Calu3 (cell line): ENCODE data around the gene PLCD3. TPM values are rescaled to one million over a fixed set of nuclear protein-coding genes. Genes with fewer than 3 reads are reported as not detected.

Experiments used
- BruUV-seq: library from RNA; stranded (reverse); fragments of 400-500 nt; replicated peaks from 2 replicates; lab custom pipeline; 2021; lab: Mats Ljungman, UMichigan
- CTCF ChIA-PET: fragments of 300-600 bp; sonication (Branson Sonifier 250); formaldehyde crosslinking; loops from one replicate; lab custom pipeline; 2022; ENCODE audit warnings: antibody characterized with exemption; lab: Charles Lee
- DNase-seq: peaks from one replicate; pipeline ENCODE4 v3.0.0; 2022
- H3K27ac Mint-ChIP-seq: one replicate; pipeline ENCODE4 v1.8.0; 2022; ENCODE audit warnings: mixed read lengths; ENCODE audit not compliant: unreplicated experiment
- H3K27me3 Mint-ChIP-seq: one replicate; pipeline ENCODE4 v1.8.0; 2022; ENCODE audit warnings: mixed read lengths; ENCODE audit not compliant: unreplicated experiment
- H3K36me3 Mint-ChIP-seq: one replicate; pipeline ENCODE4 v1.8.0; 2022; ENCODE audit warnings: mild to moderate bottlenecking, moderate library complexity, mixed read lengths; ENCODE audit not compliant: insufficient read depth, unreplicated experiment
- H3K4me1 Mint-ChIP-seq: one replicate; pipeline ENCODE4 v1.8.0; 2022; ENCODE audit warnings: mild to moderate bottlenecking, low read depth, mixed read lengths; ENCODE audit not compliant: unreplicated experiment
- H3K4me3 Mint-ChIP-seq: one replicate; pipeline ENCODE4 v1.8.0; 2022; ENCODE audit warnings: mild to moderate bottlenecking, low read depth, moderate library complexity, mixed read lengths; ENCODE audit not compliant: unreplicated experiment
- H3K9me3 Mint-ChIP-seq: one replicate; pipeline ENCODE4 v1.8.0; 2022; ENCODE audit warnings: low read depth, mixed read lengths; ENCODE audit not compliant: unreplicated experiment
- CTCF ChIP-seq: fragments of 200-600 bp; IDR thresholded peaks from one replicate; pipeline ENCODE4 v1.8.0; 2022; ENCODE audit warnings: antibody characterized with exemption; ENCODE audit not compliant: unreplicated experiment
- intact Hi-C: fragments of 100-400 bp; cut with micrococcal nuclease; formaldehyde crosslinking; loops from one replicate; pipeline ENCODE4 v1.10.0; 2022; ENCODE audit not compliant: unreplicated experiment
- total RNA-seq: library from RNA; stranded (reverse); gene quantifications from 2 replicates; pipeline ENCODE4 v1.2.3, GENCODE V29; 2022

PLCD3 gene
- total RNA-seq, 1 experiment from 2014 or later = 34.4 TPM

DNA sequence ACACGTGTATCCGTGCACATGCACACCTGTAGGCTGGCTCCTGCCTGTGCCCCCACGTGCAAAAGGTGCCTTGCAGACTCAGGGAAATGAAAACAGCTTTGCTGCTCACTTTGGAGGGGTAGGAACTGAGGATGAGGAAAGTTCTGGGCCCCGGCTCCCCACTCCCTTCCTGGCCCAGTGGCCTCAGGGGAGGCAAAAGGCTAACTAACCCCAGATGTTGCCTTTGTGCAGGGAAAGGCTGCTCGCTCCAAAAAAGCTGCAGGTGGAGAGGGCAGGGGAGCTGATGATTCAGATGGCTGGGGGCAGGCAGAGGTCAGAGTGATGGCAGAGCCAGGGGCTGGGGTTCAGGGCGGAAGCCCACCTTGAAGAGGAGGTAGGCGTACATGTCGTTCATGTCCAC lies 12.4 kb downstream of the PLCD3 start:
- BruUV-seq = no TSS peak
- TF ChIP-seq CTCF = no peak
- Mint-ChIP-seq H3K27ac (no peak overlapping the region), H3K4me1 (peaks cover 26% of the 10 kb centered on the region), H3K36me3 (peaks cover 28% of the 10 kb centered on the region), H3K4me3 (no peak overlapping the region), H3K27me3 (no peaks in the 10 kb centered on the region), H3K9me3 (no peaks in the 10 kb centered on the region)
- CTCF ChIA-PET = interaction anchor here (0.6 kb wide), 1 partner anchor 25 kb away, joined by 3 read pairs; no protein-coding TSS in a partner anchor
- intact Hi-C loops = no loop called here
- no peak for DNase-seq

DNA sequence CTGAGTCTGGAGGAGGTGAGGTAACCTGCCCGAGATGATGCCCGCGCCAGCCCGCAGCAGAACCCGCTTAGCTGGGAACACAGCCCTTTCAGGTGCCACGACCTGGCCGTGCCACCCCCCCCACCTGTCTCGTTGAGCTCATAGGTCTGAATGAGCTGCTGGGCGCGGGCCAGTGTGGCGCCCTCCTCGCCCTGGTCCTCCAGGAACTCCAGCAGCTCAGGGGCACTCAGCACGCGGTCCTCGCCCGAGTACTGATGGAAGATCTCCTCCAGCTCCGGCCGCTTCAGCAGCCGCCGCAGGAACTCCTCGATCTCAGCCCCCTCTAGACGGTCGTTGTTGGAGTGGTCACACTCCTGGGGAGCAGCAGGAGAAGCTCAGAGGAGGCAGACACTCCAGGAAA lies 13.6 kb downstream of the PLCD3 start:
- Mint-ChIP-seq H3K4me1 (peaks cover 17% of the 10 kb centered on the region), H3K4me3 (no peak overlapping the region), H3K36me3 (peaks cover 31% of the 10 kb centered on the region), H3K27ac (no peak overlapping the region), H3K27me3 (no peaks in the 10 kb centered on the region), H3K9me3 (no peaks in the 10 kb centered on the region)
- CTCF ChIA-PET = interaction anchor here (0.5 to 1.2 kb wide), 4 partner anchors 11 to 33 kb away, joined by 3 read pairs; partner anchors contain the start of gene ACBD4
- no TSS peak for BruUV-seq
- no peak for TF ChIP-seq CTCF
- intact Hi-C loops = no loop called here
- DNase-seq = no peak

- BruUV-seq = no TSS peak
- H3K4me1 Mint-ChIP-seq = peaks cover 10% of the 10 kb centered on the region
Measured at GRCh38 chr17:45117848-45118646, 14.3 kb downstream of the PLCD3 start.

GRCh38 chr17:45117334-45117733 lies 15.0 kb downstream of the PLCD3 start:
- no peak overlapping the region for H3K4me3 Mint-ChIP-seq
- no peak for DNase-seq
- no TSS peak for BruUV-seq
- CTCF ChIA-PET = interaction anchor here (0.9 kb wide), 1 partner anchor 18 kb away, joined by 3 read pairs; the partner anchor contains the start of gene ACBD4
- peaks cover 3% of the 10 kb centered on the region for H3K4me1 Mint-ChIP-seq
- no peak overlapping the region for H3K27ac Mint-ChIP-seq
- no peak for TF ChIP-seq CTCF
- no peaks in the 10 kb centered on the region for H3K27me3 Mint-ChIP-seq
- H3K9me3 Mint-ChIP-seq = no peaks in the 10 kb centered on the region
- intact Hi-C loops = no loop called here
- peaks cover 28% of the 10 kb centered on the region for H3K36me3 Mint-ChIP-seq

More at GRCh38 chr17:45117848-45118646, 14.3 kb downstream of the PLCD3 start:
- TF ChIP-seq CTCF = no peak
- Mint-ChIP-seq H3K27me3 (no peaks in the 10 kb centered on the region), H3K4me3 (no peak overlapping the region), H3K9me3 (no peaks in the 10 kb centered on the region), H3K27ac (no peak overlapping the region), H3K36me3 (peaks cover 27% of the 10 kb centered on the region)
- intact Hi-C loops = no loop called here
- DNase-seq = no peak
- CTCF ChIA-PET = interaction anchor here (0.5 to 1.0 kb wide), 4 partner anchors 12 to 32 kb away, joined by 3 read pairs; partner anchors contain the start of gene ACBD4
